BE2C (cell line): ENCODE data around the gene PCDHGB1.
"Not testable (repeated sequence)": the region's sequence is repeated elsewhere in the genome, so short reads cannot be mapped to it uniquely, and the experiment has no call there.

Experiments
- DNase-seq: peaks from one replicate; pipeline ENCODE4 v3.0.0-alpha.2; 2020
- H3K27me3 ChIP-seq: fragments of 250-450 bp; sonication (Bioruptor Pico); 2 replicates; pipeline ENCODE4 v1.5.1; 2020; ENCODE audit warnings: mild to moderate bottlenecking
- H3K36me3 ChIP-seq: fragments of 250-450 bp; sonication (Bioruptor Pico); 2 replicates; pipeline ENCODE4 v1.5.1; 2020; ENCODE audit warnings: mild to moderate bottlenecking
- H3K4me1 ChIP-seq: fragments of 250-450 bp; sonication (Bioruptor Pico); 2 replicates; pipeline ENCODE4 v1.5.1; 2020
- H3K4me3 ChIP-seq: 2 replicates; pipeline ENCODE4 v1.5.1; 2011; ENCODE audit warnings: low read depth, low read length
- H3K9me3 ChIP-seq: fragments of 250-450 bp; sonication (Bioruptor Pico); 2 replicates; pipeline ENCODE4 v1.5.1; 2020
- CTCF ChIP-seq: IDR thresholded peaks from 2 replicates; pipeline ENCODE4 v1.5.1; 2012; ENCODE audit warnings: mild to moderate bottlenecking, low read depth, low read length

Gene PCDHGB1

GRCh38 chr5:141343953-141344463 is 5.9 kb upstream of the PCDHGB1 start:
- DNase-seq: no peak
- H3K36me3 ChIP-seq: peaks cover 3% of the 10 kb centered on the region; the same call in 1 of the 2 replicates
- no peaks in the 10 kb centered on the region for H3K27me3 ChIP-seq
- peaks cover 4% of the 10 kb centered on the region for H3K9me3 ChIP-seq
- no peaks in the 10 kb centered on the region; the same call in 1 of the 2 replicates for H3K4me1 ChIP-seq
- TF ChIP-seq CTCF: no peak
- H3K4me3 ChIP-seq: no peak overlapping the region

- H3K4me1 ChIP-seq: no peaks in the 10 kb centered on the region; the same call in 1 of the 2 replicates
- H3K4me3 ChIP-seq: no peak overlapping the region
- TF ChIP-seq CTCF: no peak
Measured at GRCh38 chr5:141345327-141345726, 4.6 kb upstream of the PCDHGB1 start.

GRCh38 chr5:141346017-141346416 is 3.9 kb upstream of the PCDHGB1 start:
- not testable (repeated sequence) for H3K9me3 ChIP-seq, H3K36me3 ChIP-seq, DNase-seq, H3K4me3 ChIP-seq, H3K27me3 ChIP-seq, H3K4me1 ChIP-seq

More at GRCh38 chr5:141345327-141345726, 4.6 kb upstream of the PCDHGB1 start:
- H3K27me3 ChIP-seq: no peaks in the 10 kb centered on the region
- H3K36me3 ChIP-seq: peaks cover 3% of the 10 kb centered on the region; the same call in 1 of the 2 replicates
- peaks cover 4% of the 10 kb centered on the region for H3K9me3 ChIP-seq
- no peak for DNase-seq

DNA sequence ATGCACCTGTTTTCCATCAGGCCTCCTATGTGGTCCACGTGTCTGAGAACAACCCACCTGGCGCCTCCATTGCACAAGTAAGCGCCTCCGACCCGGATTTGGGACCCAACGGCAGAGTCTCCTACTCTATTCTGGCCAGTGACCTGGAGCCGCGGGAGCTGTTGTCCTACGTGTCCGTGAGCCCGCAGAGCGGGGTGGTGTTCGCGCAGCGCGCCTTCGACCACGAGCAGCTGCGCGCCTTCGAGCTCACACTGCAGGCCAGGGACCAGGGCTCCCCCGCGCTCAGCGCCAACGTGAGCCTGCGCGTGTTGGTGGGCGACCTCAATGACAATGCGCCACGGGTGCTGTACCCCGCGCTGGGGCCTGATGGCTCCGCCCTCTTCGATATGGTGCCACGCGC is 1.7 kb downstream of the PCDHGB1 start:
- Histone ChIP-seq H3K27me3 (no peaks in the 10 kb centered on the region), H3K9me3 (peaks cover 9% of the 10 kb centered on the region)

DNA sequence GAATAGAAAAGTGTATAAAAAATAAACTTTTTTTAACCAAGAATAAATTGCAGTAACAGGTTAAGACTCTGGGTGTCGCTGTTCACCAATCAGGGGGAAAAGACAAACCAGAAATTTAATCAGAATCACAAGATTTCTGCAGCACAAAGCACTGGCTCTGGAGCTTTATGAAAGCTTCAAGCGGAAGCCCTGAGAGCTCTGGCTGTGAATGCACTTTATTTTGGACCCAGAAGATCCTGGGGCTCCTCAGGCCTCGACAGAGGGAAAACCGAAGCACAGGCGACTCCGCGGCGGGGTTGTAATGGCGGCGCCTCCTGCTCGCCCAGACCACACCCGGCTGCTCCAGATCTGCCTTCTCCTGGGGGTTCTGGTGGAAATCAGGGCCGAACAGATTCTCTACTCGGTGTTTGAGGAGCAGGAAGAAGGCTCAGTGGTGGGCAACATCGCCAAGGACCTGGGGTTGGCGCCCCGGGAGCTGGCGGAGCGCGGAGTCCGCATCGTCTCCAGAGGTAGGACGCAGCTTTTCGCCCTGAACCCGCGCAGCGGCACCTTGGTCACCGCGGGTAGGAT is 5.1 kb downstream of the PCDHGB1 start, which contains the start of gene PCDHGA4:
PCDHGA4 (plus strand) TSS at position 122 of the 570 bp plus-strand sequence; CDS start at position 209, 87 bp downstream.
- no peak for DNase-seq
- peak; percentile 50 for TF ChIP-seq CTCF
- peaks cover 15% of the 10 kb centered on the region for H3K9me3 ChIP-seq
- peaks cover 44% of the 10 kb centered on the region for H3K36me3 ChIP-seq
- no peaks in the 10 kb centered on the region for H3K4me1 ChIP-seq
- H3K4me3 ChIP-seq: no peak within 1 kb of the TSS
- no peaks in the 10 kb centered on the region for H3K27me3 ChIP-seq

More for the DNA sequence above, 1.7 kb downstream of the PCDHGB1 start:
- Histone ChIP-seq H3K4me3 (no peak overlapping the region), H3K4me1 (no peaks in the 10 kb centered on the region), H3K36me3 (peaks cover 32% of the 10 kb centered on the region)
- TF ChIP-seq CTCF: no peak
- no peak for DNase-seq

GRCh38 chr5:141355641-141356040 is 5.7 kb downstream of the PCDHGB1 start:
- H3K4me3 ChIP-seq: no peak overlapping the region
- peaks cover 15% of the 10 kb centered on the region for H3K9me3 ChIP-seq
- TF ChIP-seq CTCF: no peak
- no peaks in the 10 kb centered on the region for H3K4me1 ChIP-seq
- peaks cover 50% of the 10 kb centered on the region for H3K36me3 ChIP-seq
- no peak for DNase-seq
- no peaks in the 10 kb centered on the region for H3K27me3 ChIP-seq
